K562 (cell line): ENCODE data around the gene GXYLT2. TPM values are rescaled to one million over a fixed set of nuclear protein-coding genes. Genes with fewer than 3 reads are reported as not detected.

Source experiments
- ATAC-seq: fragments of 200-7000 bp; cut with Tn5 transposase; 3 replicates; pipeline ENCODE4 v1.9.1; 2020; ENCODE audit warnings: moderate library complexity
- BruUV-seq: library from RNA; stranded (reverse); fragments of 400-500 nt; replicated peaks from 2 replicates; lab custom pipeline; 2021; lab: Mats Ljungman, UMichigan
- CTCF ChIA-PET: fragments of 300-600 bp; formaldehyde crosslinking; extraction: SDS; loops from one replicate; lab custom pipeline; 2021; ENCODE audit warnings: low intra/inter-chr PET ratio; lab: Yijun Ruan, JAX
- POLR2A ChIA-PET: fragments of 300-600, 350-650 bp; sonication (Branson Sonifier 250); formaldehyde crosslinking; extraction: SDS; loops from one replicate; lab custom pipeline; 2021; ENCODE audit warnings: antibody characterized with exemption, inconsistent platforms; lab: Yijun Ruan, JAX
- DNase-seq, 4 experiments: peaks; one replicate each; pipeline versions ENCODE4 v3.0.0 to v3.0.0-alpha.2; 2011 to 2018; ENCODE audit warnings: low spot score in 3 of 4, mixed read lengths in 3 of 4; ENCODE audit errors: extremely low read depth in 1 of 4
- FAIRE-seq: peaks from 2 replicates; lab custom pipeline; 2011; peaks lifted over from hg19 to GRCh38; lab: Jason Lieb, UNC
- H2AFZ ChIP-seq: 2 replicates; pipeline ENCODE4 v1.6.0; 2011; ENCODE audit warnings: low read depth, low read length, control low read depth, inconsistent platforms
- H3K27ac ChIP-seq: fragments of 200-600 bp; 3 replicates; pipeline ENCODE4 v1.8.0; 2011; ENCODE audit warnings: low read depth, mild to moderate bottlenecking, control low read depth, inconsistent platforms, low read length, moderate library complexity, mixed read lengths; ENCODE audit errors: extremely low read depth
- H3K27me3 ChIP-seq, 2 experiments: fragments of 300-600 bp in 1 of 2; 2 replicates in 1 of 2; 3 replicates in 1 of 2; pipeline versions ENCODE4 v1.6.0 to v1.8.0; 2011; ENCODE audit warnings: inconsistent platforms in 2 of 2, low read length in 2 of 2, mild to moderate bottlenecking in 1 of 2, mixed read lengths in 1 of 2, moderate library complexity in 1 of 2; ENCODE audit not compliant: control insufficient read depth in 2 of 2, insufficient read depth in 2 of 2
- H3K36me3 ChIP-seq: fragments of 300-600 bp; 3 replicates; pipeline ENCODE4 v1.8.0; 2011; ENCODE audit warnings: mild to moderate bottlenecking, low read length, inconsistent platforms; ENCODE audit not compliant: control insufficient read depth, insufficient read depth
- H3K4me1 ChIP-seq, 2 experiments: fragments of 200-600 bp in 1 of 2; replicated peaks in 1 of 2; 2 replicates in 1 of 2; 3 replicates in 1 of 2; pipeline versions ENCODE4 v1.5.1 to v1.8.0; 2011; ENCODE audit warnings: inconsistent platforms in 2 of 2, low read length in 2 of 2, mild to moderate bottlenecking in 1 of 2, mixed read lengths in 1 of 2, moderate library complexity in 1 of 2; ENCODE audit not compliant: control insufficient read depth in 2 of 2, insufficient read depth in 2 of 2
- H3K4me2 ChIP-seq: 2 replicates; pipeline ENCODE4 v1.6.1; 2011; ENCODE audit warnings: low read length, control low read depth, inconsistent platforms, mixed read lengths; ENCODE audit not compliant: insufficient read depth
- H3K4me3 ChIP-seq: fragments of 200-600 bp; sonication (generic), shearing (Covaris generic); 2 replicates; pipeline ENCODE4 v1.5.1; 2016; ENCODE audit warnings: control low read depth, inconsistent platforms
- H3K79me2 ChIP-seq: fragments of 200-600 bp; 3 replicates; pipeline ENCODE4 v1.8.0; 2011; ENCODE audit warnings: low read length, inconsistent platforms; ENCODE audit not compliant: control insufficient read depth, insufficient read depth
- H3K9ac ChIP-seq, 2 experiments: 2 replicates each; pipeline versions ENCODE4 v1.6.0 to v1.6.1; 2011; ENCODE audit warnings: low read depth in 2 of 2, low read length in 2 of 2, control low read depth in 1 of 2, inconsistent platforms in 1 of 2, mild to moderate bottlenecking in 1 of 2, mixed read lengths in 1 of 2; ENCODE audit not compliant: insufficient read depth in 1 of 2
- H3K9me1 ChIP-seq: one replicate; pipeline ENCODE4 v1.6.0; 2011; ENCODE audit warnings: inconsistent platforms, mild to moderate bottlenecking, low read length, moderate library complexity; ENCODE audit not compliant: control insufficient read depth, insufficient read depth
- H3K9me3 ChIP-seq: replicated peaks from 2 replicates; pipeline ENCODE4 v1.5.1; 2011; ENCODE audit warnings: low read depth, low read length, inconsistent platforms; ENCODE audit not compliant: control insufficient read depth, insufficient read depth
- H4K20me1 ChIP-seq: replicated peaks from 2 replicates; pipeline ENCODE4 v1.6.1; 2011; ENCODE audit warnings: low read length, inconsistent platforms, mixed read lengths; ENCODE audit not compliant: control insufficient read depth, insufficient read depth
- BCOR ChIP-seq: fragments of 450-650 bp; IDR thresholded peaks from 2 replicates; pipeline ENCODE4 v1.6.1; 2016
- CBFA2T3 ChIP-seq: fragments of 450-650 bp; IDR thresholded peaks from 2 replicates; pipeline ENCODE4 v1.6.1; 2017
- ETV6 ChIP-seq, 3 experiments: fragments of 150-350 bp in 1 of 3; sonication (generic) in 1 of 3; formaldehyde crosslinking in 1 of 3; IDR thresholded peaks; 2 replicates each; pipeline versions ENCODE4 v1.6.1 to v1.8.0; 2014 to 2022; ENCODE audit warnings: borderline replicate concordance in 2 of 3, low read depth in 2 of 3, antibody characterized with exemption in 1 of 3, low read length in 1 of 3, mild to moderate bottlenecking in 1 of 3, missing genetic modification reagents in 1 of 3
- GATAD2B ChIP-seq: fragments of 450-650 bp; IDR thresholded peaks from 2 replicates; pipeline ENCODE4 v1.6.1; 2017; ENCODE audit warnings: mild to moderate bottlenecking, borderline replicate concordance
- NR1H2 ChIP-seq: sonication (generic); formaldehyde crosslinking; IDR thresholded peaks from 2 replicates; pipeline ENCODE4 v1.4.0; 2020; ENCODE audit warnings: mild to moderate bottlenecking, missing genetic modification reagents
- TRIM24 ChIP-seq, 2 experiments: fragments of 450-650 bp; IDR thresholded peaks; 2 replicates each; pipeline ENCODE4 v1.6.1; 2016
- ZNF134 ChIP-seq: fragments of 250-450 bp; sonication (Bioruptor Pico); conservative IDR thresholded peaks from 2 replicates; pipeline ENCODE4 v1.4.0; 2020
- ZNF143 ChIP-seq: sonication (generic); formaldehyde crosslinking; IDR thresholded peaks from 2 replicates; pipeline ENCODE4 v1.9.0; 2022; ENCODE audit warnings: mild to moderate bottlenecking, missing genetic modification reagents
- ZNF184 ChIP-seq: sonication (generic); formaldehyde crosslinking; IDR thresholded peaks from 2 replicates; pipeline ENCODE4 v1.5.0; 2020; ENCODE audit warnings: missing genetic modification reagents
- ZNF384 ChIP-seq: IDR thresholded peaks from 2 replicates; pipeline ENCODE4 v1.6.1; 2012; ENCODE audit warnings: low read depth, low read length, improper control_type of control experiment
- WGBS: fragments of 100-300 bp; shearing (Covaris generic); methylation state at CpG from one replicate; pipeline ENCODE4 v1.1.6; 2016; ENCODE audit warnings: low coverage, mixed read lengths; ENCODE audit not compliant: insufficient coverage; ENCODE audit errors: missing lambda C conversion rate; 5-methylcytosine and 5-hydroxymethylcytosine counted together
- in situ Hi-C: fragments of 300-500 bp; cut with MboI; formaldehyde crosslinking; loops from 4 replicates; pipeline ENCODE4 v1.15.0; 2018; ENCODE audit warnings: inconsistent platforms, mixed read lengths
- intact Hi-C: fragments of 100-400 bp; cut with micrococcal nuclease; formaldehyde crosslinking; loops from 2 replicates; pipeline ENCODE4 v1.14.2; 2022
- polyA plus RNA-seq, 8 experiments: library from polyadenylated mRNA; depleted of rRNA in 4 of 8; stranded (reverse) in 5 of 8; unstranded in 3 of 8; fragments of >200 nt; fragmentation: Nextera tagmentation in 2 of 8; fragmentation: Illumina TruSeq in 1 of 8; extraction: Ambion mirVana in 2 of 8; extraction: Trizol in 1 of 8; gene quantifications; 2 replicates each; pipeline versions ENCODE4 v1.2.1 to v1.2.3, GENCODE V29; 2011 to 2014; ENCODE audit warnings: inconsistent platforms in 1 of 8, missing spikeins in 1 of 8
- total RNA-seq, 7 experiments: library from RNA; depleted of rRNA in 6 of 7; stranded (reverse); fragments of >200 nt in 6 of 7; fragmentation: Illumina TruSeq in 2 of 7; extraction: Trizol in 2 of 7; gene quantifications; 2 replicates each; pipeline versions ENCODE4 v1.2.1 to v1.2.3, GENCODE V29; 2011 to 2021; ENCODE audit warnings: low replicate concordance in 1 of 7
- TF ChIP-seq, protein P1 (sequence below), 3 experiments: IDR thresholded peaks in 2 of 3; conservative IDR thresholded peaks in 1 of 3; 2 replicates each; pipeline ENCODE4 v1.5.1; 2011 to 2012; ENCODE audit warnings: low read length in 3 of 3, mild to moderate bottlenecking in 3 of 3, control low read depth in 2 of 3, improper control_type of control experiment in 1 of 3, inconsistent platforms in 1 of 3, low read depth in 1 of 3, mixed read lengths in 1 of 3, moderate library complexity in 1 of 3; ENCODE audit not compliant: insufficient read depth in 2 of 3

The GXYLT2 gene
- total and polyA plus RNA-seq, 9 of the 15 experiments (the other 6 are each of a cell fraction or from before 2014, with no cell fraction given) = 0.71 to 6.0 (median 3.3) TPM

- no peaks in the 10 kb centered on the region for H3K79me2 ChIP-seq
- no peaks in the 10 kb centered on the region for H3K9me3 ChIP-seq
- no peak overlapping the region for H2AFZ ChIP-seq
- ATAC-seq (peak; percentile 85), DNase-seq (peak in 1 of 4 experiments; percentile 47), FAIRE-seq (peak; percentile 35)
- H3K27ac ChIP-seq = no peak overlapping the region
- no TSS peak for BruUV-seq
- in situ Hi-C loops = no loop called here
- intact Hi-C loops = no loop called here
- H4K20me1 ChIP-seq = no peaks in the 10 kb centered on the region; the same call in 1 of the 2 replicates
- no peak overlapping the region for H3K9ac ChIP-seq
- H3K36me3 ChIP-seq = no peaks in the 10 kb centered on the region
- no peaks in the 10 kb centered on the region for H3K27me3 ChIP-seq
- CTCF ChIA-PET = no interaction called here
- POLR2A ChIA-PET = no interaction called here
- H3K4me1 ChIP-seq = peaks cover 0 to 3% of the 10 kb centered on the region in 2 experiments; a peak in 1 of 5 replicates
- H3K4me2 ChIP-seq = no peak overlapping the region
- H3K4me3 ChIP-seq = no peak overlapping the region
- H3K9me1 ChIP-seq = no peaks in the 10 kb centered on the region
- WGBS = 53% methylated on average over 3 of the region's 3 CpGs
- no peak for TF ChIP-seq ZNF143 (CRISPR knock-in tag)
- TF ChIP-seq, protein P1, sequence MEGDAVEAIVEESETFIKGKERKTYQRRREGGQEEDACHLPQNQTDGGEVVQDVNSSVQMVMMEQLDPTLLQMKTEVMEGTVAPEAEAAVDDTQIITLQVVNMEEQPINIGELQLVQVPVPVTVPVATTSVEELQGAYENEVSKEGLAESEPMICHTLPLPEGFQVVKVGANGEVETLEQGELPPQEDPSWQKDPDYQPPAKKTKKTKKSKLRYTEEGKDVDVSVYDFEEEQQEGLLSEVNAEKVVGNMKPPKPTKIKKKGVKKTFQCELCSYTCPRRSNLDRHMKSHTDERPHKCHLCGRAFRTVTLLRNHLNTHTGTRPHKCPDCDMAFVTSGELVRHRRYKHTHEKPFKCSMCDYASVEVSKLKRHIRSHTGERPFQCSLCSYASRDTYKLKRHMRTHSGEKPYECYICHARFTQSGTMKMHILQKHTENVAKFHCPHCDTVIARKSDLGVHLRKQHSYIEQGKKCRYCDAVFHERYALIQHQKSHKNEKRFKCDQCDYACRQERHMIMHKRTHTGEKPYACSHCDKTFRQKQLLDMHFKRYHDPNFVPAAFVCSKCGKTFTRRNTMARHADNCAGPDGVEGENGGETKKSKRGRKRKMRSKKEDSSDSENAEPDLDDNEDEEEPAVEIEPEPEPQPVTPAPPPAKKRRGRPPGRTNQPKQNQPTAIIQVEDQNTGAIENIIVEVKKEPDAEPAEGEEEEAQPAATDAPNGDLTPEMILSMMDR (IDR thresholded peaks at IDR 0.05 in 2 of 3, conservative IDR thresholded peaks at IDR 0.05 in 1 of 3; ENCODE audit: insufficient read depth in 2 of 3, low read depth in 1 of 3, low read length in 3 of 3) = peak; percentile 42 to 51 (median 45); a peak in 5 of 6 replicates
- 0 out of 2 replicates have a peak, but pooled peaks have one; percentile 15 for TF ChIP-seq BCOR
- no peak for TF ChIP-seq GATAD2B
- no peak for TF ChIP-seq ZNF134 (CRISPR knock-in tag)
- TF ChIP-seq TRIM24 (IDR thresholded peaks at IDR 0.05) = no peak
- no peak for TF ChIP-seq ETV6 (IDR thresholded peaks at IDR 0.05; ENCODE audit: borderline replicate concordance in 1 of 2, low read depth in 2 of 2, low read length in 1 of 2)
- TF ChIP-seq ETV6 (CRISPR knock-in tag; IDR thresholded peaks at IDR 0.05; ENCODE audit: borderline replicate concordance) = no peak
- peak; percentile 97 for TF ChIP-seq ZNF384
- TF ChIP-seq ZNF184 = no peak
- no peak for TF ChIP-seq CBFA2T3
- TF ChIP-seq NR1H2 = no peak
Observed at GRCh38 chr3:72924055-72924454, 36.2 kb downstream of the GXYLT2 start.
